Measurements from ENCODE around the gene CASR.
A peak's percentile ranks its signal among the peaks of the same experiment; 100 is the strongest.

CASR gene

DNA sequence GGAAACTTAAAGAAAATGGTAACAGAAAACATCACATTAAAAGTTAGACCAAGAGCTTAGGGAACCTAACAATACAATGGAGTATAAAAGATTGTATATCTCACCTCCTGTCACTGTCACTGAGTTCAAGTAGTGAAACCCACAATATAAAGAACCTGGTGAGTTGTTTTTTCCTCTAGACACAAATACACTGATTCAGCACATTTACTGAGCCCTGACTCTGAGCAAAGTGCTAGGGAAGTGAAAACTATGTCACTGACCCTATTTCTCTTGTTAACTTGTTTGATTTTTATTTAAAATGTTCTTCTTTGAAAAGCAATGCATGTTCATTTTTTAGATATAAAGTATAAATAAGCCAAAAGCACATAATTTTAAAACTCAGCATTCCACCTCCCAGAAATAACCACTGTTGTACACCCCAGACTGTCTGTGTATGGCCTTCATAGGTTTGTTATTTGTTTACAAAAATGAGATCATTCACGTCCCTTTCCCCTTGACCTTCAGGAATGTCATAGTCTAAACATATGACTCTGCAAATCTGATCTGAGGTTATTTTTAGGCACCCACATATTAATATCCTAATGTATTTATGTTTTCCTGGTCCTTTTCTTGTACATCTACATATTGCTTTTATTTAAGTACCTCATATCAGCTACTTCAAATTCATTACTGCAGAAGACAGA lies 72.4 kb downstream of the CASR start:
- no peak for DNase-seq

DNA sequence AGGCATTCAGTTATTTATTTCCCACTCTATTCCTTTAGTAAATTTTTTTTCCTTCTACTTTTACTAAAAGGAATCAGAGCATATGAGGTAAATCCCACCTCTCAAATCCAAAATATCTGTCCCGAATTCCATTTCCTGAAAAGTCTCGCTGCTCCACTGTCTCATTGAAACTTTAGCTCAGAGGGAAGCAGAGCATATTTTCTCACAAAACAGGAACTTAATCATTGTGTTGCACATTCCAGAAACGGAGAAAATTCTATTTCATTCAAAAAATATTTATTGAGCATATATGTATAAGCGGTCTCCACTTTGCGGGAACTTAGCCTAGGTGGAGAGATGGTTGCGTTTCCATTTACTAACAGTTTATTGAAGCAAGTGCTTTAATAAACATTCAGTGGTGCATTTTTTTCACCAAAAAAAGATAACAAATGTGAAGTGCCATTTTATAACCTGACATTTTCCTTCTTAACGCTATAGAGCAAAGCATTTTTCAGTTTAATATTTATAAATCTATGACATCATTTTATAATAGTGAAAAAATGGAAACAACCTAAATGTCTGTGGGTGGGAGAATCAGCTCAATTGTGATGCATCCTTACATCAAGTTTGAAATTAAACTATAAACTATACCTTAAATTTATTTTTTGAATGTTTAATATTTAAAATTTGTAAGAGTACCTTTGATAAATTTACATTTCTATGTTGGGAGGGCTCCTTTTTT lies 74.3 kb downstream of the CASR start:
- DNase-seq: no peak

DNA sequence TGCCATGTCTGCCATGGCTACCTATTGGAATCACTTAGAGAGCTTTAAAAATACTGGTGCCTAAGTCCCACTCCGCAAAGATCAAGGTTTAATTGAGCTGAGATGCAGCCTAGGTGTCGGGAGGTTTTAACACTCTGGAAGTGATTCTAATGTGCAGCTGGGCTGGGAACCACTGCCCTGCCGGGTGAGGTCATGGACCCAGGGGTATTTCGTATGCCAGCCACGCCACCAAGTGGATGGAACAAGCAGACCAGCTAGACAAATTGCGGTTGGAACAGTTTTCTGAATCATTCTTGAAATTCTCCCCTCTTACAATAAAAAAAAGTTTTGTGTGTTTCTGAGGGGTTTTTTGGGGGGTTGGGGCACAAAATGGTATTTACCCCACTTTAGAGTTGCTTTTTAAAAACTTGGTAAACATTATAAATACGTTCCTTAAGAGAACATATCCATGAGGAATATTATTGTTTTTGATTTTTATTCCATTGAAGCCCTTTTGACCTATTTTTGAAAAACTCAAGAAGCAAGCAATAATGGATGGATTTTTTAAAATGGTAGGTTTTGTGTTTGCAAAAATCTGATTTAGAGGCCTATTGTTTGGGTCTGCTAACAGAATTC lies 75.4 kb downstream of the CASR start:
- peak in 37 of 51 donors; percentile 2 to 71 (median 25) for DNase-seq

DNA sequence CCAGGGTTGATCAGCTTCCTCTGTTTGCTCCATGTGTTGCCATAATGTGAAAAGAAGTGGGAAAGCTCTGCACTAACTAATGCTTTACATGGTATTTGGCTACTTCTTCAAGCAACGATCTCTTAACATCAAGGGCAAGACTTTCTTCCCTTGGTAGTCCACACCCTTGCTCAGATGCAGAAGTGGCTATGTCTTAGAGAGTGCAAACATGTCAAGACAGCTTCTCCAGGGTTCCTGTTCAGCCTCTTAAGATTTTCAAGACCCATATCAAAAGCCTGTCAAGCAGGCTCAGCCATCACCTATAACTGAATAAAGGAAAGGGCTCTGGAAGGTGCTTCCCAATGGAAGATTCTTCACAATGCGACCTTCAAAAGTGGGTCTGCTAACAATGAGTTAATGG lies 76.7 kb downstream of the CASR start:
- no peak for DNase-seq

DNA sequence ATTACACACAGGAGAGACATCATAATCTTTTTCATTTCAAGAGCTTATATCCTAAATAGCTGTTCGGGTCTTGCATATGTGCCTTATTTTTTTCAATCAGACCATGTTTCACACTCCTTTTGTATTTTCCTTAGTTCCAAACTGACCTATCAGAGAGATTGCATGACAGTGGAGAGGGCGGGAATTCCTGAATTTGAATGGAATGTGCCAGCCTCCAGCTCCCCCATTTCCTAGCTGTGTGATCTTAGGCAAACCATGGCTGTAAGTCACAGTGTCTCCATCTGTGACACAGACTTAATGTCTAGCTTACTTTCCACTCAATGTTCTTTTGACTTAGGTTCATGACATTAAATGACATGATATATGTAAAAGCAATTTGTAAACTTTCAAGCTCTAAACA lies 79.6 kb downstream of the CASR start:
- no peak for DNase-seq

DNA sequence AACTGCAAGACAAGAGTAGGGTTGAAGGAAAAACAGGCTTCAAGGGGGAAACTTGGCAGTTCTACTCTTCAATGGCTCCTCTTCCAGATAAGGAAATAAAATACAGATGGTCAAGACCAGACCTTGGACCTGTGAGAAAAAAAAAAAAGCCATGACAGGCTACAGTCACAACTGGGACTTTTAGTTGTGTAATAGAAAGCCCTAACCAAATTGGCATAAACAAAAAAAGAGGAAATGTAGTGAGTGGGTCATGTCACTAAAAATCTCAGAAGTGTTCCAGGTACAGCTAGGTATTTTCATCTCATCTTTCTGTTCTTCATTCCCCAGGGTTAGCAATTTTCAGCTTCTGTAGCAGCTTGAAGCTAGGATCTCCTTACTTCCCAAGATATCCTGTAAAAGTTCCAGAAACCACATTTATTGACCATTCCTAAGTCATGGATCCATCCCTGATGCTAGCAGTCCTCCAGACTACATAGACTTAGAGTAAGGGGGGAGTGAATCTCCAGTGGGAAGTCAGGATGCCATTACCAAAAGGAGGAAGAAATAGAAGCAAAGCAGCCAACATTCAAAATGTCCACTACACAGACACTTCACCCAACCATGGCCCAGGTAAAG lies 80.6 kb downstream of the CASR start:
- no peak for DNase-seq

DNA sequence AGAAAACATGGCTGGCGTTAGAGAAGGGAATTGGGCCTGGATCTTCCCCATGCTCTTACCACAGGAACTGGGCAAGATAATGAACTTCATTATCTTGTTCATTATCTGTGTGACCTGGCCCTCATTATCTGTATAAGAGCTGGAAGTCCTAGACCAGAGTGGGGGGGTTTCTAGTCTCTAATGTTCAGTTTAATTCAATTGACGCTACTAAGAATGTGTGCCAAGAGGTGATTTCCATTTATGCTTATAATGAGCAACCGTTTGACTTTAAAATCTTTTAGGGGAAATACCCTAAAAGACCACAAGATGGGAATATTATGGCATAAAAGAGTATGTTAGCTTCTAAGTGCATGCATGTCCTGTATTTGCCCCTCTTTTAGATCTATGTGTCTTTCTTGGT lies 82.5 kb downstream of the CASR start:
- no peak for DNase-seq

DNA sequence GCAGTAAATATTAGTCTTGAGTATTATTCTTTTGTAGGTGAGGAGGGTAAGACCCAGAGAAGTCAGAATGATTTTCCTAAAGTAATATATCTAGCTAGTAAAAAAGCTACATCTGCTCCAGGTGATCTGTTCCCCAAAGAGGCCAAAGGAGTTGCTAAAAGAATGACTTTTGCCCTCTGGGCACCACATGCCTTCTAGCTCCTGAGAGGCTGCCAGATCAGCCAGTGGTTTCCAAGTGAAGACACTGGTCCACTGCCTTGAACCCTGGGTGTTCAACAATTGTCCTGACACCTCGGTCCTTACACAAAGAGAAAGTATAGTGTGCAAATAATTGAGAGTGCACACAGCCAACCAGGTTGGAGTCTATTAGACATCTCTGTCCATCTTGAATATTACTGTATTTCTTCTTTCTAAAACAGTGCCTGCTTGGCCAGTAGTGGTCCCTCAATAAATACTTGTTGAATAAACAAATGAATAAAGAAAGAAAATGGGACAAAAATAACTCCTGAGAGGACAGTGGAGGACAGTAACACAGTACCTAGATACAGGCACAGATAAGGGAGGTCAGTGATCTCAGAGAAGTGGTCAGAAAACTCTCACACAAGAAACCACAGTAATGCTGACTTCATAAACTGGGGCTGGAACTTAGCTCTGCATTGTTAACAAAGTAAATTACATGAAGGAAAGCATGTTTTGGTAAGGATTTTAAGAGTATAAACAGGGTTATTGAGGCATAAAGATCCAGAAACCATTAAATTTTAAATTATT lies 85.0 kb downstream of the CASR start:
- no peak for DNase-seq

DNA sequence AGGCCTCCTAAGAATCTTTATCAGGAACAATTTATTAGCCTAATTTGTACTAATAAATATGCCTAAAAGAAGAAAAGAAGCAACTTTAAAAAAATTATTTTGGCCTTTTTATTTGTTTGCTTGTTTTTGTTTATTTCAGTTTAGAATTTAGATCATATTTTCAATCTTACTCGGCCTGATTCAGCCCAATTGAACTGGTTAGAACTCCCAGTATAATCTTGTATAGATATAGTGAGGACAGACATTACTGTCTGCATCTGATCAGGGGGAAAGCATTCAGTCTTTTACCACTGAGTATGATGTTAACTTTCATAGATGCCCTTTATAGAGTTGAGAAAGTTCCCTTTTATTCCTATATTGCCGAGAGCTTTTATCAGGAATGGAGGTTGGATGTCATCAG lies 85.6 kb downstream of the CASR start:
- no peak for DNase-seq

DNA sequence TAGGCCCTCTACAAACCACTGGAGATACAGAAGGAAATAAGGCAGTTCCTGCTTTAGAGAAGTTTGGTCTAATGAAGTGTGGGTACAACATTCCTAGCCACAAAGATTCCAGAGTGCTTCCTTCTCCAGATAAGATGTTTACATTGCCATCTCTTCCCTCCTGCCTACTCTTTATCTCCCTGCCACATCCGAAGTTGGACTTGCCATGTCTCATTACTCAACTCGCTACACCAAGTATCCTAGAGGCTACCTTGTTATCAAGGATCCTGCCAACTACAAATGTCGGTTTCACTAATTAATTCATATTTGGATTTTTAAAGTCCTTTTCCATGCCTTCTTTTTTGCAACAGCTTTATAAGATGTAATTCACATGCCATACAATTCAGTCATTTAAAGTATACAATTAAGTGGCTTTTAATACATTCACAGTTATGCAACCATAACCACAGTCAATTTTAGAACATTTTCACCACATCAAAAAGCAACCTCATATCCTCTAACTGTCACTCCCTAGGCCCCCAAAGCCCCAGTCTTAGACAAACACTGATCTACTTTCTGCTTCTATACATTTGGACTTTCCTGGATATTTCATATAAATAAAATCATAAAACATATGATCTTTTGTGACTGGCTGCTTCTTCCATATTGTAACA lies 87.9 kb downstream of the CASR start:
- no peak for DNase-seq

DNA sequence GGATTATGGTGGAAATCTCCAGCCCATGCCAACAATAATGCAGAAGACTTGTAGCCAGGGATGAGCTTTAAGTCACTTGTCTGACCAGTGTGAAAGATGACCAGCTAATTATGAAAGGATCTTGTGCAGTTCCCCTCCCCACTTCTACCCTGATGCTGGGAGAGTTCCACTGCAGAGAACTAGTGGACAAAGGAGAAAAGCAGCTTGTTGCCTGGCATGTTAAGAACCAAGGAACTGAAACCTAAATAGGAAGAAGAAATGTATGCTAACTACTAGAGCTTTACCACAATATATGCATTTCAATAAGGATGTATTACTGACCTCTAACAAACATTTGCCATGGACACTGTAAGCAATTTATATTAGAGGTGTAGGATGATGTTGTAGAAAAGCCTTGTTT lies 89.4 kb downstream of the CASR start:
- DNase-seq: no peak

DNA sequence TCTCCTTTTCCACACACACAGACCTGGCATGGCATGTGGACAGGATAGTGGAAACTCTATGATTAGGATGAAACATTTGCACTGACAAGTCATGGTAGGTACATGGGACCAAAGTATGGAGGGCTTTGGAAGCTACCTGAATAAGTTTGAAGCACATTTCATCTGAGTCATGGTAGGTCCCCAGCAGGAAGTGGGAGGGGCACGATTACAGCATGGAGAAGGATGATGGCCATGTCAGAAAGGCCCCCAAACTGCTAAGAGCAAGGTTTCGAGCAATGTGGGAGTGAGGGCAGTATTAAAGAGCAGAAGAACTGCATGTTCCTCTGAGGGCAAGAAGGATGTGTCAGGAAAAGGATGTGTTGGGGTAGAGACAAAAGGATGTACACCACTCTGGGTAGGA lies 90.0 kb downstream of the CASR start:
- DNase-seq: no peak

DNA sequence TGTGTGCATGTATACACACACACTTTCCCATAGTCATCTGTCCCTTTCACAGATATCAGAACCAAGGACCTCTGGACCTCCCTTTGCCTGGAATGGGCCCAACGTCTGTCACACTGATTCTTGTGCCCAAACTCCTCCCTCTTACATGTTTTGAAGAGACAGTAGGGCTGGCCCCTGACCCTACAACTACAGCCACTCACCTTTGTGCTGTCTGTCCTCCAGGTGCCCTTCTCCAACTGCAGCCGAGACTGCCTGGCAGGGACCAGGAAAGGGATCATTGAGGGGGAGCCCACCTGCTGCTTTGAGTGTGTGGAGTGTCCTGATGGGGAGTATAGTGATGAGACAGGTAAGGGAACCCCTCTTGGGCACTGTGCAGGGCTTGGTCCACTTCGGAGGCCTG lies 98.4 kb downstream of the CASR start:
- DNase-seq: no peak

DNA sequence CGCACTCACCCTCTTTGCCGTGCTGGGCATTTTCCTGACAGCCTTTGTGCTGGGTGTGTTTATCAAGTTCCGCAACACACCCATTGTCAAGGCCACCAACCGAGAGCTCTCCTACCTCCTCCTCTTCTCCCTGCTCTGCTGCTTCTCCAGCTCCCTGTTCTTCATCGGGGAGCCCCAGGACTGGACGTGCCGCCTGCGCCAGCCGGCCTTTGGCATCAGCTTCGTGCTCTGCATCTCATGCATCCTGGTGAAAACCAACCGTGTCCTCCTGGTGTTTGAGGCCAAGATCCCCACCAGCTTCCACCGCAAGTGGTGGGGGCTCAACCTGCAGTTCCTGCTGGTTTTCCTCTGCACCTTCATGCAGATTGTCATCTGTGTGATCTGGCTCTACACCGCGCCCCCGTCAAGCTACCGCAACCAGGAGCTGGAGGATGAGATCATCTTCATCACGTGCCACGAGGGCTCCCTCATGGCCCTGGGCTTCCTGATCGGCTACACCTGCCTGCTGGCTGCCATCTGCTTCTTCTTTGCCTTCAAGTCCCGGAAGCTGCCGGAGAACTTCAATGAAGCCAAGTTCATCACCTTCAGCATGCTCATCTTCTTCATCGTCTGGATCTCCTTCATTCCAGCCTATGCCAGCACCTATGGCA lies 100.5 kb downstream of the CASR start:
- DNase-seq: no peak

DNA sequence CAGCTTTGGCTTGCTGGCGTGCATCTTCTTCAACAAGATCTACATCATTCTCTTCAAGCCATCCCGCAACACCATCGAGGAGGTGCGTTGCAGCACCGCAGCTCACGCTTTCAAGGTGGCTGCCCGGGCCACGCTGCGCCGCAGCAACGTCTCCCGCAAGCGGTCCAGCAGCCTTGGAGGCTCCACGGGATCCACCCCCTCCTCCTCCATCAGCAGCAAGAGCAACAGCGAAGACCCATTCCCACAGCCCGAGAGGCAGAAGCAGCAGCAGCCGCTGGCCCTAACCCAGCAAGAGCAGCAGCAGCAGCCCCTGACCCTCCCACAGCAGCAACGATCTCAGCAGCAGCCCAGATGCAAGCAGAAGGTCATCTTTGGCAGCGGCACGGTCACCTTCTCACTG lies 101.0 kb downstream of the CASR start:
- DNase-seq: no peak

DNA sequence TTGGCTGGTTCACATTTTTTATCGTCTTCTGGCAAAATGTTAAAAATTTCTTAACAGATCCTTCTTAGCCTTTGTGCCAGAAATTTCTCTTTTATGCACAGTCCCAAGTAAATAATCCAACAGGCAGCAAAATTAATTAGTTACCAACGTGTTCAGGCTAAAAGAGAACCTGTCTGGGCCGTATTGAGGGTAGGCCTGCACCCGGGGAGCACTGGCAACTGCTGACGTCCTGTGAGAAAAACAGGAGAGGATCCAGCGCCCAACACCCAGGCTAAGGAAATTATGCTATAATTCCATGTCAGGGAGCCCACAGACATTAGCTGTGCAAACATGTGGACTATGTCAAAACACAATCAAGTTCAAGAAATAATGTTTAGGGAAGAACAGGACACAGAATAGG lies 110.9 kb downstream of the CASR start:
- no peak for DNase-seq

DNA sequence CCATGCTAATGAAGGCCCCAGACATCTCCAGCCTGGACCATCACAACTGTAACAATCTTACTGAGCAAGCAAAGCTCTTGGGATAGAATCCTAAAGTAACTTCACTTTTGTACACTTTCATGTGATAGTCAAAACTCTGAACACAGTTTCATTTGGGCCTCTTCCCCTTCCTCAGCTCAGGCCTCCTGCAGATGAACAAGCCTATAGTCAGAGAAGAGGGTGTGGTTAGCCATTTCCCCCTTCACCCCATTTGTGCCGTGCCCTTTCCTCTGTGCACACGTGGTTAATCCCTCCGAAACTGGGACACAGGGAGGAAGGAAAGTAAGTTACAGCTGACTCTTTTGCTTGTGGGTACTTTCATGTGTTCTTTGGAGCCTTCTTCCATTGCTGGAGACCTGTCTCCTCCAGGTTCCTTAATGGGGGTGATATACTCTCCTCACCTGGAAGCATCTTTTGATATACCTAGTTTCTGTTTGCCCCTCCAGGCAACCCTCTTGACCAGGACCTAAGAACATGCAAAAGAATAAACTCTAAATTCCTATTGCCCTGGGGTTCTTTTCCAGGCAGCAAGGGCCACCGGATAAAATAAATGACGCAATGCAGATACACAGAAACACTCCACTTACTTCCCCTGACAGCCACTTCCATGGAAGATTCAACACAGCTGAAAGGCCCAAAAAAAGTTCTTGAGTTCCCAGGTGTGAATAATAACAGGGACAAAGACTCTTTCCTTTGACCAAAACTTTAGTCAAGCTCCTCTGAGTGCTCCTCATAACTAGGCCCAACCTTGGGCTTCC lies 112.0 kb downstream of the CASR start:
- DNase-seq: peak in 1 of 51 donors; percentile 1

DNA sequence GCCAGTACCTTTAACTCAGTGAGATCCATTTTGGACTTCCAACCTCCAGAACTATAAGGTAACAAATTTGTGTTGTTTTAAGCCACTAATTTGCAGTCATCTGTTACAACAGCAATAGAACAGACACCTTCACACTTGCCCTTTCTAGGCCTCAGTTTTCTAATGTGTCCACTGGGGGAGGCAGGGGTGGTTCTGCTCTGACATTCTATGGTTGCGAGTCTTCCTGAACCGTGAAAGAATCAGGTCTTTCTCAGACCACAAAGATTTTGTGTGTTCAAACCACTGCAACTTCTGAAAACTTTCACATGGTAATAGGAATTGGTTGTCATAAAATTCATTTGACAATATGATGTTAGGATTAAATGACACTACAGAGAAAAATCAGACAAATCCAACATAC lies 114.8 kb downstream of the CASR start:
- DNase-seq: no peak

DNA sequence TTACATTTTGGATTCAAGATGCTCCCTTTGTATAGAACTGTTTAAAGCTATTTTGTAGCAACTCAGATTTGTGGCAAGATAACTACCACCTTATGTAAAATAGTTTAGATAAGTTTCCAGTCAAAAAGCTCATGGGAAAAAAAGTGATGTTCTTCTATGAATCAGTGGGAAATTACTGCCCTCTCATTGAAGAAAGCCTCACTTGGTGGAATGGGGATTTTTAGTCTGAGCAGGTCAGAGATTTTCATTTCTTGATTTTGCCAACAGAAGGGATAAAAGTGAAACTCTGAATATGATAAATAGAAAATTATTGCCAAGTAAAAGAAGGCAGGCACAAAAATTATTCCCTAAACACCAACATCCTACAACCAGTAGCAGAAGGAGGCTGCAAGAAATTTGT lies 115.7 kb downstream of the CASR start:
- no peak for DNase-seq
